Kidney glomerular epithelial cell (primary cell): ENCODE results near the gene CASQ1.

Source experiments
- DNase-seq: peaks from one replicate; lab custom pipeline; 2025; lab: John Stamatoyannopoulos, UW

CASQ1 gene

GRCh38 chr1:160168609-160169369, 21.6 kb upstream of the CASQ1 start:
- no peak for DNase-seq

GRCh38 chr1:160169553-160170399, 20.6 kb upstream of the CASQ1 start:
- DNase-seq: no peak

DNA sequence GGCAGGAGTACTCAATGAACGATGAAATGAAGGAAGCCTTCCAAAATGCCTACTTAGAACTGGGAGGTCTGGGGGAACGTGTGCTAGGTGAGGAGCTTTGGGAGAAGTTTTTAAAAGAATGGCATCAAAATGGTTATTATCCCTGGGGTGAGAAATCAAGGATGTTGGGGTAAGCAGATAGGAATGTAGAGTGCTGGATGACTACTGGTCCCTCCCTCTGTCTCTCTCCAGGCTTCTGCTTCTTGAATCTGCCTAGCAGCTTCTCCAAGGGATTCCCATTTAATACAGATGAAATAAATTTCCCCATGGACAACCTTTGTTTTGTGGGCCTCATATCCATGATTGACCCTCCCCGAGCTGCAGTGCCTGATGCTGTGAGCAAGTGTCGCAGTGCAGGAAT, 19.0 kb upstream of the CASQ1 start:
- DNase-seq: peak; percentile 16

- no peak for DNase-seq
Measured at GRCh38 chr1:160171980-160172379, 18.4 kb upstream of the CASQ1 start.

DNA sequence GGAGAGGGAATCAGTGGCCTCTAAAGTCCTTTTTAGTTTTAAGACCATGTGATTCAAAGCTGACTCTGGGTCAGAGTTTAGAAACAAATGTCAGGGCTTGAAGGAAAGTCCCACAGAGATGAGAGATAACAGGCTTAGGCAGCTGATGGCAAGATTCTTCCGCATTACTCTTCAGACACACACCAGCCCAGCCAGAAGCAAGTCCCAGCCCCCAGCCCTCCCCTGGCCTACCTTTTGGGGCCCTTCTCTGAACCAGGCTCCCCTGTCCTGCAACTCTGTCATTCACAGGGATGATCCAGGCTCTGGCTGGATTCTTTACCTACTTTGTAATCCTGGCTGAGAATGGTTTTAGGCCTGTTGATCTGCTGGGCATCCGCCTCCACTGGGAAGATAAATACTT, 13.1 kb upstream of the CASQ1 start:
- DNase-seq: no peak

DNA sequence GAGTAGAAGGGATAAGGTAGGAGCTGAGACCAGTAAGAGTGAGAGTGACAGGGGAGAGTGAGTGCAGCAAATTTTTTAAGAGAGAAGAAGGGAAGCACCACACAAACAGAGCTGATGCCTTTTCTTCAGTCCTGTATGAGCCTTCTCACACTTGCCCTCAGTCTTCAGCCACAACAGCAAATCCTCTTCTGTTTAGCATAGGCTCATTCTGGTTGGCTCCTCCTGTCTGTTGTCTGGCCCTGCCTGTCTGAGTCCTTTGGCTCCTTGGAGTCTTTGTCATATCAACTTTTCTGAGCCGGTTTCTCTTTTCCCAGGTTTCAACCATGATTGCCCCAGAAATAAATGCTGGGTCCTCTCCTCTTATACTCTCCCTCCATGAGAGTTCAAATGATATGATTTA, 12.7 kb upstream of the CASQ1 start:
- no peak for DNase-seq

DNA sequence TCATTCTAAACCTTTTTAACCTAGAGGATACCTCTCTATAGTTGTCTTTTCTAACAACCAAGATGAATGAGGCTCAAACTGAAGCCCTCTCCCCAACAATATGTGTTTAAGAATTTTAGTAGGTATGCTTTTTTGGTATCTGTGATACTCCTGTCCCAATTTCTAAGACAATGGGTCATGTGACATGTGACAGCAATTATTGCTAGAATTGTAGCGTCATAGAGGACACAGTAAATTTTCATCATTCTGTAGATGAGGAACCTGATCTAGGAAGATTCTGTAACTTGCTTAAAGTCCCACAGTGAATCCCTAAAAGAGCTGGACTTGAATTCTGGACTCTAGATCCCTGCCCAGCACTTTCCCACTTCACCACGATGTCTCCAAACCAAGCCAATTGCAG, 11.6 kb upstream of the CASQ1 start:
- no peak for DNase-seq

DNA sequence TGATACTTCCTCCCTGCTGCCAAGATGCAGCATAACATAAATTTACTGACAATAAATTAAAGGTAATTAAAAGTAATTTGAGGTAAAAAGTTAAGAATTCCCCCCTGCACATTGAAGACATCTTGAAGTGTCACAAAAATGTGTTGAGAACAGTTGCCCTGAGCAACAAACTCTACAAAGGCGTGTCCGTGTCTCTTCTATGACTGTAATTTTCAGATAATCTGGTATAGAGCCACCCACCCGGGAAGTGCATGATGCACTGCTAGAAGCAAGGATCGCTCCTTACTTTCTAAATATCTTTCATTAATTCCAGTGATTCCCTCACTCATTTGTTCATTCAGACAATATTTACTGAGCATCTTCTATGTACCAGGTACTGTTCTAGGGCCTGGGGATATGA, 11.0 kb upstream of the CASQ1 start:
- DNase-seq: no peak

- no peak for DNase-seq
Measured at GRCh38 chr1:160186246-160186645, 4.1 kb upstream of the CASQ1 start.

GRCh38 chr1:160186729-160187128, 3.6 kb upstream of the CASQ1 start:
- DNase-seq: no peak

DNA sequence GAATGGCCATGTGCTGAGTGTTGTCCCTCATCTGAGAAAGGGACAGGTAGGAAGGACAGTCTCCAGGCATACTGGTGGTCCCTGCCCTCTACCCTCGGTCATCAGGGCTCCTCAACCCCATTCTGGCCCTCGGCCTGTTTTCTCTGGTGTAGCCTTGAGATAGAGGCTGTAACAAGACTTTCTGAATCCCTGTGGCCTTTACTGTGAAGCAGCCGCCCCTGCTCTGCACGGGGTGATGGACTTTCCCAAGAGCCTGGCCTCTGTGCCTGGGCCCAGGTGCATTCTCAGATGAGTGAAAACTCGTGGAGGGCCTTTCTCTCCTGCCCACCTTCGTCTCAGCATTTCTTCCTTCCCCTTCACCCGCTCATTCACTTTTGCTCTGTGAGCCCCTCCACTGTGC, 3.0 kb upstream of the CASQ1 start:
- DNase-seq: no peak

DNA sequence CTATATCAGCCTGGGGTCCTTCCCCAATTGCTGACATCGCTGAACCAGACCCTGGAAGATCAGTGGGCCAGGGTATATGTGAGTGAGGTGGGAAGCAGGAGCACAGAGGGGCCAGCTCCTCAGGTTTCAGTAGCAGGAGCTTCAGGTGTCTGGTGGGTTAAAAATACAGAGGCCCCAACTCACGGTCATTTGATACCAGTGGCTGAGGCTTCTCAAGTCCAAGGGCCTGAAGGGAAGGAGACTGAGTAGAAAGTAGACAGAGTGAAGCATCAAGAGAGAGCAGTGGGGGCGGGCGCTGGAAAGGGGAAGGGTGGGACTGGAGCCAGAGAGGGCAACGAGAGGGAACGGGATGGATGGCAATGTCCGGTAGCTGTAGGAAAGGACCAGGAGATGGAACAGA, 2.0 kb upstream of the CASQ1 start:
- no peak for DNase-seq

DNA sequence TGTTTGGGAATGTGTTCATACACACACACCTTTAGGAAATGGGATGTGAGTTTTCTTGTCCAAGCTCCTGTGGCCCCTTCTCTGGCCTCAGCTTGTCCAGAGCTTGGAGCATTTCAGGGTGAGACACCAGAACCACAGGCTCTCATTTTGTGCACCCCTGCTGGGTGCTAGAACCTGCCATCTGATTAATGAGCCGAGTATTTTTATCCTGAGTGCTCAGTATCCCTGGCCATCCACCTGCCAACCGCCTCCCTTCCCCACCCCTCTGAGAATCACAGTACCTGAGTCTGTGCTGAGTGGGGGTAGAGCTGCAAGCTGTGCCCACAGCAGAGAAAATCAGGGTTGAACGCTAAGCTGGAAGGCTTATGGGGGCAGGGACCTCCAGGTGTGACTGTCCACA, 1.4 kb downstream of the CASQ1 start:
- no peak for DNase-seq

DNA sequence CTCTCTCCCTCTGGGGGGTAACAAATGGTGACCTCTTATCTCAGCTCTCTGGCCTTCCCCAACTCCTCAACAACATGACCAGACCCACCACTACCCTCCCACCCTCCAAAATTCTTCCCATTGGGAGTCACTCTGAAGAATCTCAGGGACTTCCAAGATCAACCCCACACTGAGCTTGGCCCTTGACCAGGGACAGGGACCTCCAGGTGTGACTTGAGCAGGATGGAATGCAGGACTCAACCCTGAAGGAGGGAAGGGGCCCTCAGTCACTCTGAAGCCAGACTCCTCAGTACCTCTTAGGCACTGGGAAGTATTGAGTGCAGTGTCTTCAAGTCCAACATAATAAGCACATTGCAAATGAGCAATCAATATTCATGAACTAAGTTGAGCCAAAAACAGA, 1.9 kb downstream of the CASQ1 start:
- no peak for DNase-seq

DNA sequence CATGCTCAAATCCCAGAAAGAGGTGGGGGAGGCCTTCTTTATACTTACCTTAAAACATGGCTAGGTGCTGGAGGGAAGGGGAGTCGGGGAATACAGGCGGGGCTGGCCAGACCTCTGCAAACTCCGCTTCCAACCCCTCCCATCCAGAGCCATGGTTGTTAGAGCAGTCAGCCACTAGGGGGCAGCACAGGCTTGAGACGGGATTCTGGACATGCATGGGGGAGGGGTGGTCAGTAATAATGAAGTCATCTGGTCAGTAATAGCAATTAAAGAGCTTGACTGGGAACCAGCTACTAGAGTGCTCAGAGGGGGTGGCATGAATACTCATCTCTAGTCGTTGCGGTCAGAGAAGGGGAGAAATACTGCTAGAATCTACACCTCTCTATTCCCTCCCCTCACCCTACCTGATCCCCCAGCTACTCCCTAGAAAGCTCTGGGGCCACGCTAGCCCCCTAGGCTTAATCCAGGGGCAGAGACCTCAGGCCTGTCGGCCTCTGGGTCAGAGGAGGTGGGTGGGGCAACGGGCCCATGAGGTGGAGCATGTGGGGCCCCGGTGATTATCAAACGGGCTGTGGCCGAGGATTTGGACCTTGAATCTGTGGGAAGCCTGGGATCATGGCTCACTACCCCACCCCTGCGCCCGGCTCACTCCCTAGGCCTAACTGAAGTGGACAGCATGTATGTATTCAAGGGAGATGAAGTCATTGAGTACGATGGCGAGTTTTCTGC, 2.9 kb downstream of the CASQ1 start:
- DNase-seq: peak; percentile 91

DNA sequence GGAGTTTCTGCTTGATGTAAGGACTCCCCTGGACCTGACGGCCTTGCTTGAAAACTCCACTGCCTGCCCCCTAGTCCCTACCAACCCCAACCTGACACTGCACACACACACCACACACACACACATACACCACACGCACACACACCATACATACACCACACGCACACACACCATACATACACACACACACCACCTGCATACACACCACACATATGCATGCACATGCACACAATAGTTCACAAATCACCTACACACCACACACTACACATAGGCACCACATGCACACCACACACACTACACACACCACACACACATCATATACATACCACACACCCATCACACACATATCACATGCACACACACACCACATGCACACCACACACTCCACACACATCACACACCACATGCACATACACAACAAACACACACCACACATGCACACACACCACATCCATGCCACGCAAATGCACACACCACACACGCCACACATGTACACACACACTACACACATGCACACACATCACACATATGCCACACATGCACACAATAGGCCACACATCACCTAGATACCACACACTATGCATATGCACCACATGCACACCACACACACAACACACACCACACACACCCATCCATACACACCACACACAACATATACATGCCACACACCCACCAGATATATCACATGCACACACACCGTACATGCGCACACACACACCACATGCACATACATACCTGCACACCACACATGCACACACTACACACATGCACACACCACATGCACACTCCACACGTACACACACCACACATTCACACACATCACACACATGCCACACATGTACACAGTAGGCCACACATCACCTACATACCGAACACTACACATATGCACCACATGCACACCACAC, 3.7 kb downstream of the CASQ1 start:
- DNase-seq: no peak

DNA sequence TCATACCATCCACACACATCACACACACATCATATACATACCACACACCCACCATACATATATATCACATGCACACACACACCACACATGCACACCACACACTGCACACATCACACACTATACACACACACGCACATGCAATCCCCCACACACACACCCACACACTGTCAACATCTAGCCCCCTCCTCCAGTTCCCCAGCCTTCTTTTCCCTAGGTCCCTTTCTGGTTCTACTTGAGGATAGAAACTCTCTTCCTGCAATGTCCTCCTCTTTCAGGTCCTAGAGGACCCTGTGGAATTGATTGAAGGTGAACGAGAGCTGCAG, 4.3 kb downstream of the CASQ1 start:
- DNase-seq: no peak

DNA sequence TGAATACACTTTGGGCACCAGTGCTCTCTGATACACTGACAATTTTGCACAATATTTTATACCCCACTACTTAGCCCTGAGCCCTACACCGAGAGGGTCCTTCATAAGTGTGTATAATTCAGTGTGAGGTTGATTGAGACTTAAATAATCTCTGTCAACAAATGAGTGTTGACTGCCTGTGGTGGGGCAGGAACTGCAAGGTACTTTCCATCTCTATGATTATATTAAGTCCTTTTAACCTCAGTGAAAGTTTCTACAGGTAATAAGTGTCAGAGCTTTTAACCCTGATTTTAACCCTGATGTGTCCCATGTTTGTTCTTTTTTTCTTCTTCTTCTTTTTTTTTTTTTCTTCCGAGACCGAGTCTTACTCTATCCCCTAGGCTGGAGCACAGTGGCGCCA, 5.8 kb downstream of the CASQ1 start:
- no peak for DNase-seq

- DNase-seq: no peak
Measured at GRCh38 chr1:160197231-160197630, 6.9 kb downstream of the CASQ1 start.

GRCh38 chr1:160200786-160201185, 10.4 kb downstream of the CASQ1 start:
- DNase-seq: no peak

- DNase-seq: no peak
Measured at GRCh38 chr1:160204526-160205241, 14.3 kb downstream of the CASQ1 start.
